ENCODE data around the gene GRID2IP. TPM values are rescaled to one million over a fixed set of nuclear protein-coding genes. Genes with fewer than 3 reads are reported as not detected.
A peak's percentile ranks its signal among the peaks of the same experiment; 100 is the strongest.

GRID2IP gene
- total and polyA plus RNA-seq, 2 of the 13 experiments (the other 11 are each of a cell fraction or from before 2014, with no cell fraction given), result 0.03 TPM; not detected in 1

- peak; percentile 39; the same call in 1 of the 2 replicates for TF ChIP-seq SIN3A (IDR thresholded peaks at IDR 0.05; ENCODE audit: borderline replicate concordance, low read depth, low read length)
- no peak for TF ChIP-seq ZNF318 (CRISPR knock-in tag; IDR thresholded peaks at IDR 0.05)
- TF ChIP-seq NR1H2 (CRISPR knock-in tag; IDR thresholded peaks at IDR 0.05; ENCODE audit: borderline replicate concordance, low read depth), result no peak
- TF ChIP-seq KMT2A (CRISPR knock-in tag; IDR thresholded peaks at IDR 0.05), result no peak
- TF ChIP-seq ZNF292 (CRISPR knock-in tag; IDR thresholded peaks at IDR 0.05; ENCODE audit: borderline replicate concordance, low read depth), result no peak
- no peak for TF ChIP-seq ZFP36L2 (CRISPR knock-in tag; IDR thresholded peaks at IDR 0.05)
- TF ChIP-seq ZNF501 (CRISPR knock-in tag; IDR thresholded peaks at IDR 0.05), result no peak; the same call in 1 of the 2 replicates
- TF ChIP-seq SAP130 (CRISPR knock-in tag; IDR thresholded peaks at IDR 0.05; ENCODE audit: low read depth), result peak; percentile 70
- TF ChIP-seq, protein P1, sequence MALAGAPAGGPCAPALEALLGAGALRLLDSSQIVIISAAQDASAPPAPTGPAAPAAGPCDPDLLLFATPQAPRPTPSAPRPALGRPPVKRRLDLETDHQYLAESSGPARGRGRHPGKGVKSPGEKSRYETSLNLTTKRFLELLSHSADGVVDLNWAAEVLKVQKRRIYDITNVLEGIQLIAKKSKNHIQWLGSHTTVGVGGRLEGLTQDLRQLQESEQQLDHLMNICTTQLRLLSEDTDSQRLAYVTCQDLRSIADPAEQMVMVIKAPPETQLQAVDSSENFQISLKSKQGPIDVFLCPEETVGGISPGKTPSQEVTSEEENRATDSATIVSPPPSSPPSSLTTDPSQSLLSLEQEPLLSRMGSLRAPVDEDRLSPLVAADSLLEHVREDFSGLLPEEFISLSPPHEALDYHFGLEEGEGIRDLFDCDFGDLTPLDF (CRISPR knock-in tag; IDR thresholded peaks at IDR 0.05), result no peak
- no peak for TF ChIP-seq IRF9 (CRISPR knock-in tag; IDR thresholded peaks at IDR 0.05; ENCODE audit: borderline replicate concordance)
- no peak for TF ChIP-seq CBX1 (IDR thresholded peaks at IDR 0.05; ENCODE audit: low read depth)
- TF ChIP-seq SP5 (CRISPR knock-in tag; IDR thresholded peaks at IDR 0.05; ENCODE audit: borderline replicate concordance, low read depth), result 0 out of 2 replicates have a peak, but pooled peaks have one; percentile 37
- TF ChIP-seq MAX (IDR thresholded peaks at IDR 0.05), result peak; percentile 71; the same call in 1 of the 2 replicates
- TF ChIP-seq, protein P2, sequence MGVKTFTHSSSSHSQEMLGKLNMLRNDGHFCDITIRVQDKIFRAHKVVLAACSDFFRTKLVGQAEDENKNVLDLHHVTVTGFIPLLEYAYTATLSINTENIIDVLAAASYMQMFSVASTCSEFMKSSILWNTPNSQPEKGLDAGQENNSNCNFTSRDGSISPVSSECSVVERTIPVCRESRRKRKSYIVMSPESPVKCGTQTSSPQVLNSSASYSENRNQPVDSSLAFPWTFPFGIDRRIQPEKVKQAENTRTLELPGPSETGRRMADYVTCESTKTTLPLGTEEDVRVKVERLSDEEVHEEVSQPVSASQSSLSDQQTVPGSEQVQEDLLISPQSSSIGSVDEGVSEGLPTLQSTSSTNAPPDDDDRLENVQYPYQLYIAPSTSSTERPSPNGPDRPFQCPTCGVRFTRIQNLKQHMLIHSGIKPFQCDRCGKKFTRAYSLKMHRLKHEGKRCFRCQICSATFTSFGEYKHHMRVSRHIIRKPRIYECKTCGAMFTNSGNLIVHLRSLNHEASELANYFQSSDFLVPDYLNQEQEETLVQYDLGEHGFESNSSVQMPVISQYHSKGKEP (CRISPR knock-in tag; IDR thresholded peaks at IDR 0.05), result no peak
- TF ChIP-seq, protein P3, sequence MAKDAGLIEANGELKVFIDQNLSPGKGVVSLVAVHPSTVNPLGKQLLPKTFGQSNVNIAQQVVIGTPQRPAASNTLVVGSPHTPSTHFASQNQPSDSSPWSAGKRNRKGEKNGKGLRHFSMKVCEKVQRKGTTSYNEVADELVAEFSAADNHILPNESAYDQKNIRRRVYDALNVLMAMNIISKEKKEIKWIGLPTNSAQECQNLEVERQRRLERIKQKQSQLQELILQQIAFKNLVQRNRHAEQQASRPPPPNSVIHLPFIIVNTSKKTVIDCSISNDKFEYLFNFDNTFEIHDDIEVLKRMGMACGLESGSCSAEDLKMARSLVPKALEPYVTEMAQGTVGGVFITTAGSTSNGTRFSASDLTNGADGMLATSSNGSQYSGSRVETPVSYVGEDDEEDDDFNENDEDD (CRISPR knock-in tag; IDR thresholded peaks at IDR 0.05; ENCODE audit: borderline replicate concordance), result peak; percentile 67; the same call in 1 of the 2 replicates
These were observed 38.8 kb upstream of the GRID2IP start, which contains the start of gene INTS15 (continued) for GRCh38 chr7:6589829-6590644.
